GM13977 (cell line): ENCODE data around the gene CDH4.

Experiments
- DNase-seq: peaks from one replicate; pipeline ENCODE4 v3.0.0; 2012; ENCODE audit warnings: low spot score
- in situ Hi-C: fragments of 300-500 bp; cut with MboI; formaldehyde crosslinking; loops from one replicate; pipeline ENCODE4 v1.12.0; 2022; ENCODE audit warnings: low sequenced_read_pairs, low pct_unique_long_range_greater_than_20kb, mixed read lengths, inconsistent platforms; ENCODE audit not compliant: unreplicated experiment
- TF ChIP-seq, protein P1 (sequence below): IDR thresholded peaks from 2 replicates; pipeline ENCODE4 v1.5.1; 2012; ENCODE audit warnings: mild to moderate bottlenecking, control low read depth; ENCODE audit not compliant: insufficient read depth; ENCODE audit errors: extremely low read depth, missing control alignments

Gene CDH4

DNA sequence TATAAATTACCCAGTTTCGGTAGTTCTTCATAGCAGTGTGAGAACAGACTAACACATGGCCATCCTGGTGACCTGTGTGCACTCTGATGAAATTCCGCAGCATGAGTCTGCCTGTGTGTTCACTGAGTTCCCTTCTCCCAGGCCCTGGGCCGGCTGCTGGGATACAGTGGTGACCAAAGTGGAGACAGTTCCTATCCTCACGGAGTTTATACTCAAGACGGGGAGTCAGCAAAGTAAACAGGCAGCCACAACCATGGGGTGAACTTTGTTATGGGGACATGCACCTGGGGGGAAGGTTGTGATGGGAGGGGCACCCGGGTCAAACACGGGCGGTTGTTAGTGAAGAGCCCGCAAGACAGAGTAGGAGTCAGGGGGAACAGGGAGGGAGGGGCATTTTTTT lies 202.0 kb downstream of the CDH4 start:
- TF ChIP-seq, protein P1, sequence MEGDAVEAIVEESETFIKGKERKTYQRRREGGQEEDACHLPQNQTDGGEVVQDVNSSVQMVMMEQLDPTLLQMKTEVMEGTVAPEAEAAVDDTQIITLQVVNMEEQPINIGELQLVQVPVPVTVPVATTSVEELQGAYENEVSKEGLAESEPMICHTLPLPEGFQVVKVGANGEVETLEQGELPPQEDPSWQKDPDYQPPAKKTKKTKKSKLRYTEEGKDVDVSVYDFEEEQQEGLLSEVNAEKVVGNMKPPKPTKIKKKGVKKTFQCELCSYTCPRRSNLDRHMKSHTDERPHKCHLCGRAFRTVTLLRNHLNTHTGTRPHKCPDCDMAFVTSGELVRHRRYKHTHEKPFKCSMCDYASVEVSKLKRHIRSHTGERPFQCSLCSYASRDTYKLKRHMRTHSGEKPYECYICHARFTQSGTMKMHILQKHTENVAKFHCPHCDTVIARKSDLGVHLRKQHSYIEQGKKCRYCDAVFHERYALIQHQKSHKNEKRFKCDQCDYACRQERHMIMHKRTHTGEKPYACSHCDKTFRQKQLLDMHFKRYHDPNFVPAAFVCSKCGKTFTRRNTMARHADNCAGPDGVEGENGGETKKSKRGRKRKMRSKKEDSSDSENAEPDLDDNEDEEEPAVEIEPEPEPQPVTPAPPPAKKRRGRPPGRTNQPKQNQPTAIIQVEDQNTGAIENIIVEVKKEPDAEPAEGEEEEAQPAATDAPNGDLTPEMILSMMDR, result no peak
- DNase-seq, result no peak
- in situ Hi-C loops, result no loop called here

DNA sequence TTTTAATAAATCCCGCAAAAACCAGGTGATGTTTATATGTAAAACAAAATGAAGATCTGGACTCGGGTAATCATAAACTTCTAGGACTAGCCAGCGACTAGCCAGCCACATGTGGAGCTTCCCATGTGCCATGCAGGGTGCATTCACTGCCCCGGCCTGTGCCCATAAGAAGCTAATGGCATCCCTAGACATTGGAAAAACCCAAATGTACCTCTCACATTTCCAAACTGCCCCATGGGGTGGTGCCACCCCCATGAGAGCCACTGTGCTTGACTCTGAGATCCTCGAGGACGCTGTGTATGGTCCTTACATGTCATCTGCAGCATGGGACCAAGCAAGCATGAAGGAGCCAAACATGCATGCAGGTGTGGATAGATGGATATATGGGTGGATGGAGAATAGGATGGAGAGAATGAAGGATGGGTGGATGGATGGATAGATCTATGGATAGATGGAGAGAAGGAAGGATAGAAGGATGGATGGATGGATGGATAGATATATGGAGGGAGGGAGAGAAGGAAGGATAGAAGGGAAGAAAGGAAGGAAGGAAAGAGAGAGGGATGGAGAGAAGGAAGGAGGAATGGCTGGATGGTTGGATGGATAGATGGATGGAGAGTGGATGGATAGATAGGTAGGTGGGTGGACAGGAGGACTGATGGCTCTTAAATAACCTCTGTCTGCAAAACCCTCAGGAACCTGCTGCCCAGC lies 203.6 kb downstream of the CDH4 start:
- DNase-seq, result no peak
- in situ Hi-C loops, result no loop called here
- TF ChIP-seq, protein P1, result no peak

DNA sequence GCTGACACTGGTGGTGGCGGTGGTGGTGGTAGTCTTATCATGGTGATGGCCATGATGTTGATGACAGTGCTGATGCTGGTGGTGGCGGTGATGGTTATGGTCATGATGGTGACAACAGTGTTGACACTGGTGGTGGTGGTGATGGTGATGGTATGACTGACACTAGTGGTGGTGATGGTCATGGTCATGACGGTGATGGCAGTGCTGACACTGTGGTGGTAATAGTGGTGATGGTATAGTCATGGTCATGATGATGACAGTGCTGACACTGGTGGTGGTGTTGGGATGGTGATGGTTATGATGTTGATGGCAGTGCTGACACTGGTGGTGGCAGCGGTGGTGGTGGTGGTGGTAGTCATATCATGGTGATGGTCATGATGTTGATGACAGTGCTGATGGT lies 205.7 kb downstream of the CDH4 start:
- in situ Hi-C loops, result no loop called here
- no peak for DNase-seq
- TF ChIP-seq, protein P1, result no peak

DNA sequence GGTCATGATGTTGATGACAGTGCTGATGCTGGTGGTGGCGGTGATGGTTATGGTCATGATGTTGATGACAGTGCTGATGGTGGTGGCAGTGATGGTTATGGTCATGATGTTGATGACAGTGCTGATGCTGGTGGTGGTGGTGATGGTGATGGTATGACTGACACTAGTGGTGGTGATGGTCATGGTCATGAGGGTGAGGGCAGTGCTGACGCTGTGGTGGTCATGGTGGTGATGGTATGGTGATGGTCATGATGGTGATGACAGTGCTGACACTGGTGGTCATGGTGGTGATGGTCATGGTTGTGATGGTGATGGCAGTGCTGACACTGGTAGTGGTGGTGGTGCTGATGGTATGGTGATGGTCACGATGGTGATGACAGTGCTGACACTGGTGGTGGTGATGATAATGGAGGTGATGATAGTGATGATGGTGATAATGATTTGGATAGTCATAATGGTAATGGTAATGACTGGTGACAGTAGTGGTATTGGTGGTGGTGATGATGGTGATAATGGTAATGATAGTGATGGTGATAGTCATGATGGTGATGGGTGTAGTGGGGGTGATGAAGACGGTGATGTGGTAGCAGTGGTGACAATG lies 206.2 kb downstream of the CDH4 start:
- in situ Hi-C loops, result no loop called here
- TF ChIP-seq, protein P1, result no peak

DNA sequence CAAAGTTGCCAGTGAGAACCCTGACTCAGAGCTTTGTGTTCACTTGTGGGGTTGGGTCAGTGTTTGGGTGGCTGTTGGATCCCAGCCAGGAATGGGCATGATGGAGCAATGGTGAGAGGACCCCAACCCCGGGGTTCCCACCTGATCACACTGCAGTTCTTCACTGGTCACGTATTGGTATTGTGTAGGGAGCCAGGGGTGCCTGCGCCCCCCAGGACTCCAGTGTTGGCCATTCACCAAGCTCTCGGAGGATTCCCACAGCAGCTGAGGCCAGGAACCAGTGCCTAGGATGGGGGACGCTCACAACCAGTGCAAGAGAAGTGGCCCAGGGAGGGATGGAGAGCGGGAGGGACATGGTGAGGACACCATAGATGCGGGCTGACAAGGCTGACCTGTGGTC lies 207.2 kb downstream of the CDH4 start:
- in situ Hi-C loops, result no loop called here
- TF ChIP-seq, protein P1, result no peak
- no peak for DNase-seq

More for the DNA sequence above, 206.2 kb downstream of the CDH4 start:
- no peak for DNase-seq

DNA sequence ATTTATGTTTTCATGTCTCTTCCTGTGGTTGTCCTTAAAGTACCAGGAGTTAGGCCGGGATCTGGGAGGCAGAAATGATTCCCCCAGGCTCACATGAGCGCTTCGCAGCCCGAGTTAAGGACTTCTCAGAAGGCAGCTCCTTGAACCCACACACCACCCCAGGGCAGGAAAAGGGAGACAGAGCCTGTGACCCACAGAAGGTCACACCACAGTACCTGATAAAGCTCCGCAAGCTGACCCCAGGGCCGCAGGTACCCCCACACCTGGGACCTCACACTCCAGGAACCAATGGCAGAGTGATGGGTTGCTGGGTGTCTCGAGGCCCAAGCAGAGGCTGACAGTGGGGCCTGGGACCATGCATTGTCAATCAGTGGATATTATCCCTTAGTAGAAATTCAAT lies 207.6 kb downstream of the CDH4 start:
- in situ Hi-C loops, result no loop called here
- TF ChIP-seq, protein P1, result no peak
- DNase-seq, result no peak
